NCI-H748 (cell line): ENCODE measurements around the gene PATJ.

Experiments
- DNase-seq: peaks from one replicate; lab custom pipeline; 2025; ENCODE audit not compliant: unreplicated experiment; lab: John Stamatoyannopoulos, UW

Gene PATJ

GRCh38 chr1:62038594-62039284 is 296.5 kb downstream of the PATJ start:
- DNase-seq = no peak

GRCh38 chr1:62040450-62040849 is 298.2 kb downstream of the PATJ start:
- peak; percentile 6 for DNase-seq

- DNase-seq = no peak
Measured at GRCh38 chr1:62040973-62041372, 298.7 kb downstream of the PATJ start.

- no peak for DNase-seq
Measured at GRCh38 chr1:62043154-62043553, 300.9 kb downstream of the PATJ start.

- DNase-seq = peak; percentile 42
Measured at GRCh38 chr1:62045574-62045973, 303.3 kb downstream of the PATJ start.

- DNase-seq = no peak
Measured at GRCh38 chr1:62046927-62047326, 304.6 kb downstream of the PATJ start.

GRCh38 chr1:62050165-62050564 is 307.9 kb downstream of the PATJ start:
- DNase-seq = no peak

GRCh38 chr1:62052946-62053345 is 310.7 kb downstream of the PATJ start:
- DNase-seq = no peak

- no peak for DNase-seq
Measured at GRCh38 chr1:62054188-62054587, 311.9 kb downstream of the PATJ start.

GRCh38 chr1:62057230-62057629 is 314.9 kb downstream of the PATJ start:
- no peak for DNase-seq

GRCh38 chr1:62057641-62058290 is 315.5 kb downstream of the PATJ start:
- no peak for DNase-seq

GRCh38 chr1:62058956-62059355 is 316.7 kb downstream of the PATJ start:
- DNase-seq = no peak

- no peak for DNase-seq
Measured at GRCh38 chr1:62062087-62062486, 319.8 kb downstream of the PATJ start.

- no peak for DNase-seq
Measured at GRCh38 chr1:62064829-62065407, 322.6 kb downstream of the PATJ start.

GRCh38 chr1:62066713-62067112 is 324.4 kb downstream of the PATJ start:
- no peak for DNase-seq

- DNase-seq = no peak
Measured at GRCh38 chr1:62068416-62068843, 326.1 kb downstream of the PATJ start.

GRCh38 chr1:62068978-62069377 is 326.7 kb downstream of the PATJ start:
- peak; percentile 62 for DNase-seq

GRCh38 chr1:62070384-62071011 is 328.2 kb downstream of the PATJ start:
- DNase-seq = no peak

GRCh38 chr1:62071695-62072094 is 329.4 kb downstream of the PATJ start:
- no peak for DNase-seq

GRCh38 chr1:62076286-62076685 is 334.0 kb downstream of the PATJ start:
- no peak for DNase-seq

- no peak for DNase-seq
Measured at GRCh38 chr1:62077821-62078220, 335.5 kb downstream of the PATJ start.
